Islet of Langerhans (tissue), 1 donor: ENCODE data around the gene LRRC43.
"Not testable (repeated sequence)": the region's sequence is repeated elsewhere in the genome, so short reads cannot be mapped to it uniquely, and the experiment has no call there.

Experiments used
- FAIRE-seq: peaks from one replicate; lab custom pipeline; 2011; peaks lifted over from hg19 to GRCh38; lab: Jason Lieb, UNC

The LRRC43 gene

GRCh38 chr12:122158700-122159285 is 24.1 kb upstream of the LRRC43 start:
- no peak for FAIRE-seq

- FAIRE-seq, result no peak
Measured at GRCh38 chr12:122159882-122160281, 23.0 kb upstream of the LRRC43 start.

DNA sequence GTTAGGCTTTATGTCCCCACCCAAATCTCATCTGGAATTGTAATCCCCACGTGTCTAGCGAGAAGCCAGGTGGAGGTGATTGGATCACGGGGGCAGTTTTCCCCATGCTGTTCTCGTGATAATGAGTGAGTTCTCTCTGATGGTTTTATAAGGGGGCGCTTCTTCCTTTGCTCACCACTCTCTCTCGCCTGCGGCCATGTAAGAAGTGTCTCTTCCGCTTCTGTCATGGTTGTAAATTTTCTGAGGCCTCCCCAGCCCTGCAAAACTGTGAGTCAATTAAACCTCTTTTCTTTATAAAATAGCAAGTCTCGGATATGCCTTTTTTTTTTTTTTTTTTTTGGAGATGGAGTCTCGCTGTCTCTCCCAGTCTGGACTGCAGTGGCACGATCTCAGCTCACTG is 22.2 kb upstream of the LRRC43 start:
- no peak for FAIRE-seq

- FAIRE-seq, result no peak
Measured at GRCh38 chr12:122161682-122162081, 21.2 kb upstream of the LRRC43 start.

DNA sequence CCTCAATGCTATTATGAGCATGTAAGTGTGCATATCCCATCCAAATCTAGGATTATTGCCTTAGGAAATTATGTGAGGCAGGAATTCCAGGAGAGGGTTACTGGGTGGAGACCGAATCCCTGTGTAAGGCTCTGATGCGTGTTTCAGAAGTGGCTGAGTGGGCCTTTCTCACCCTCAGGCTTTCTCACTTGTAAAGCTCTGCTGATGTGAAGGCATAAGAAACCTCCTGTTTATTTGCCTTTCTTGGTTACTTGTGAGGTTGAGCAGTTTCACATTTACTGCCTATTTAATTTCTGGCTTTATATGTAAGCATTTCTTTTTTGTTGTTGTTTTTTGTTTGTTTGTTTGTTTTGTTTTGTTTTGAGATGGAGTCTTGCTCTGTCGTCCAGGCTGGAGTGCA is 19.9 kb upstream of the LRRC43 start:
- FAIRE-seq, result no peak

GRCh38 chr12:122166422-122167349 is 16.2 kb upstream of the LRRC43 start:
- no peak for FAIRE-seq

DNA sequence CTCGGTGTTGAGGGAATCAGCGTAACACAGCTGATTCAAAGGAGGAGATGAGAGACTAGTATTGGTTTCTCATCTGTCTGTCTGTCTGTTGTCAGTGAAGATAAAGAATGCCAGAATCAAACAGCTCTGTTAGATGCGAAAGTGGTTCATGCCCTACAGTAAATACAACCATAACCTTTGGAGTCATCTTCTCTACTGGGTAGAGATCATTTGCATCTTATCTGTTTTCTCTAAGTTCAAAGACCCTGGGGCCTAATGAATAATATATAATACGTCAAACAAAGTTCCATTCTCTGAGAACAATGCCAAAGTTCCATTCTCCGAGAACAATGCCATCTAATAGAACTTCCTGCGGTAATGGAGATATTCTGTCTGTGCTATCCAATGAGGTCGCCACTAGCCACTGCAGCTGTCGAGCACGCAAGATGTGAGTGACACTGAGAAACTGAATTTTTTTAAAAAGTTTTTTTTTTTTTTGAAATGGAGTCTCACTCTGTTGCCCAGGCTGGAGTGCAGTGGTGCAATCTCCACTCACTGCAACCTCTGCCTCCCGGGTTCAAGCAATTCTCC is 15.5 kb upstream of the LRRC43 start:
- FAIRE-seq, result no peak

GRCh38 chr12:122168492-122168891 is 14.4 kb upstream of the LRRC43 start:
- FAIRE-seq, result no peak

DNA sequence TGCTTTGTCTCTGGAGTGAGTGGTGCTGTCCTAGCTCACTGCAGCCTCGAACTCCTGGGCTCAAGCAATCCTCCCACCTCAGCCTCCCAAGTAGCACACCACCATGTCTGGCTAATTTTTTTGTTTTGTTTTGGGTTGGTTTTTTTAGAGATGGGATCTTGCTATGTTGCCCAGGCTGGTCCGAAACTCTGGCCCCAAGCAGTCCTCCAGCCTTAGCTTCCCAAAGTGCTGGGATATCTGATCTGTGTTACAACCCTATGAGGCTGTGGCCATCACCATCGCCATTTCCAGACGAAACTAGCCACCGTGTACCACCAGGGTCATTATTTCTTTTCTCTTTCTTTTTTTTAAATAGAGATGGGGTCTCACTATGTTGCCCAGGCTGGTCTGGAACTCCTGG is 11.5 kb upstream of the LRRC43 start:
- FAIRE-seq, result no peak

DNA sequence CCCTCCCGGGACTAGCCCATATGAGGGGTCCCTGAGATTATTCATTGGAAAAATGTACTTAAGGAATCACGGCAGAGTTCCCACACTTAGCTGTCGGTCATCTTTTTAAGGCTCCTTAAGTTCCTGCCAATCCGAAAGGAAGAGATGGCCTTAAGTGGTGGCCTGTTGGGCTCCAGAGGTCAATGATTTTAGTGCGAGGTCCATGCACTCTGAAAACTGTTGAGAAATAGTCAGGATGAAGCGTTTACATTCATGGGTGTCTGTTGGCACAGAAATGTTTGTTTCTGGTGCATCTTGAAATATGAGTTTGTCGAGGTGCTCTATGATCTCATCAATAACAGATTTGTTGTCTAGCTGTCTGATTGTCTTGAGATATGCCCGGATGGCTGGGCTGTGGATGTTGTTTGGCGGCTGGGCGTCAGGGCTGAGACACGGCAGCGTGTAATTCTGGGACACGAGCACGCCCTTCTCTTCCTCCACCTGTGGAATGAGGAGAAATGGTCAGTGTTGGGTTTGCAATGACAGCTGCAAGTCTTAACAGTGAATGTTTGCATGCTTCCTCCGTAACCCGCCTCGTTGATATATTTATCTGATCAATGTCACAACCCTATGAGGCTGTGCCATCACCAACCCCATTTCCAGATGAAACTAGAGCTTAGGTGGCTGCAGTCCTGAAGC is 10.5 kb upstream of the LRRC43 start:
- FAIRE-seq, result no peak

GRCh38 chr12:122174155-122174845 is 8.6 kb upstream of the LRRC43 start, which contains the start of gene IL31:
TSS of gene IL31 (minus strand) at chr12:122174221. CDS start at chr12:122174172, 49 bp downstream.
- no peak for FAIRE-seq

- FAIRE-seq, result not testable (repeated sequence)
Measured at GRCh38 chr12:122176473-122176872, 6.5 kb upstream of the LRRC43 start.

GRCh38 chr12:122183588-122183940 is 641 bp downstream of the LRRC43 start:
- FAIRE-seq, result no peak

GRCh38 chr12:122184517-122184916 is 1.6 kb downstream of the LRRC43 start:
- no peak for FAIRE-seq

DNA sequence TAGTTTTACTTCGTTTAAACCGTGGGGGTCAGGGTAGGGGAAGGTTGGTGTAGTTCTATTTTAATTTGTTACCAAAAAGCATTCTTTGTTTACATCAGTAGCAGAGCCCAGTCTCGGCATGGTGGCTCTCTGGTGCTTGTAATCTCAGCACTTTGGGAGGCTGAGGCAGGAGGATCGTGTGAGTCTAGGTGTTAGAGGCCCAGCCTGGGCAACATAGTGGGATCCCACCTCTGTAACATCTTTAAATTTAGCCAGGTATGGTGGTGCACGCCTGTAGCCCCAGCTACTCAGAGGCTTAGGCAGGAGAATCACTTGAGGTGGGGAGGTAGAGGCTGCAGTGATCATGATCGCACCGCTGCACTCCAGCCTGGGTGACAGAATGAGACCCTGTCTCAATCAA is 2.2 kb downstream of the LRRC43 start:
- no peak for FAIRE-seq

- FAIRE-seq, result no peak
Measured at GRCh38 chr12:122185494-122186082, 2.7 kb downstream of the LRRC43 start.

- no peak for FAIRE-seq
Measured at GRCh38 chr12:122187466-122187865, 4.5 kb downstream of the LRRC43 start.

DNA sequence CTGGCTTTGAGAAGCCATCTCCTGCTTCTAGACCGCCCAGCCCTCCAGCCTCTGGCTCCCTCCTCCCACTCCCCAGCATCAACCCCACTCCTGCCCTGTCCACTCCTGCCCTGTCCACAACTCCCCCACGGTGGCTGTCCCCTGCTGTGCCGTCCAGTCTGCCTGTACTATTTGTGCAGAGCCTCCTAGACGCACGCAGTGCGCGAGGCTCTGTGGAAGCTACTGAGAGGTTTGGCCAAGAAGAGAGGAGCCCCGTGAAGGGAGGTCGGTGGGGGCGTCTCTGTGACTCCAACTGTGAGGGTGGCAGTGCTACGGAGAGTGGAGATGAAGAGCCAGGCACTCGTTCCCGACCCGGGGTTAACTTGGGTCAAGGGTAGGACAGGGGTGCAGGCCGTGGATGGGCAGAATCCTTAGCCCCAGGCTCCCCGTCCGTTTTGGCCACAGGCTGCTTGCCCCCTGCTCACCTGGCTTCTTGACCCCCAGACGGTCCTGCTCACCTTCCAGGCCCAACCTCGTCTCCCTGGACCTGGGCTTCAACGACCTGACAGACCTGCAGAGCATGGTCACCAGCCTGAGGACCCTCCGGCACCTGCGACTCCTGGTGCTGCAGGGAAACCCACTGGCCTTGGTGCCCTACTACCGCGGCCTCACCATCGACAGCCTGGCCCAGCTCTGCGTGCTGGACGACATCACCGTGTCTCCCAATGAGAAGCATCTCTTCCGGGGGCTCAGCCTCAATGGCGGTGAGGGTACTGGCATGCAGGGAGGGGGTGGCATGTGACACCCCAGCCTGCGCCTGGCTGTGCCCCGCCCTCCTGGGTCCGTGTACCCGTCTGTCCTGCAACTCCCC is 6.9 kb downstream of the LRRC43 start:
- no peak for FAIRE-seq

DNA sequence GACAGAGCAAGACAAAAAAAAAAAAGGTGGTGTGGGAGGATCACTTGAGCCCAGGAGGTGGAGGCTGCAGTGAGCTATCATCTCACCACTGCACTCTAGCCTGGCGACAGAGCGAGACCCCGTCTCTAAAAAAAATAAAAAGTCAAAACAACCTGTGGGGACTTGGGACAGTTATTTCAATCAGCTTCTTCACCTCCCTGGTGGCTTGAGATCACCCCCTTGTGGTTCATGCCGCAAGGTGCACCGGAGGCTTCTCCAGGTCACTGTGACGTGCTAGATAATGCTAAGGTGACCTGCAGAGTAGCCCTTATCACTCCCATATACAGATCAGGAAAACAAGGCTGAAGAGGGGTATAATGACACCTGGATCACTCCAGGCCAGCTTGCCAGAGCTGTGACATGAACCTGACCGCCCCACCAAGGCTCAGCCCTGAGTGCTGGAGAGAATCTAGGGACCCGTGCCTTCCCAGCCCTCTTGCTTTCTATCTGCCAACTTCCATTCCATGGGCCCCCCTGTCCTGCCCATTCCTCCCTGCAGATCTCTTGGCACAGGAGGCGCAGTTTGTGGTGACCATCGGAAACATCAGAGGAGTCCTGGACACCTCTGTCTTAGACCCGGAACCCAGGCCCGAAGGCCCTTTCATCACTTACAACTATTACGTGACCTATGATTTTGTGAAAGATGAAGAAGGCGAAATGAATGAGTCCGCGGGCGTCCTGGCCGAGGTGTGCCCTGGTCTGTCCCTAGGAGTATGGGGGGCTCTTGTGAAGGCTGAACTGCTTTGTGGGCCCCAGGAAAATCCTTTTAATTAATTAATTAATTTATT is 8.1 kb downstream of the LRRC43 start:
- FAIRE-seq, result no peak

GRCh38 chr12:122192441-122192840 is 9.5 kb downstream of the LRRC43 start:
- no peak for FAIRE-seq
